Brain pericyte (primary cell): Measurements from ENCODE around the gene CATSPER3.

Source experiments
- DNase-seq: peaks from one replicate; pipeline ENCODE4 v3.0.0-alpha.2; 2012; ENCODE audit warnings: low read depth, low spot score

CATSPER3 gene

GRCh38 chr5:134967607-134968006 is at the start of gene CATSPER3:
TSS of gene CATSPER3 (plus strand) at chr5:134967907. CDS start at chr5:134967992, 85 bp downstream.
- no peak for DNase-seq

GRCh38 chr5:134918861-134919260 is 48.8 kb upstream of the CATSPER3 start:
- no peak for DNase-seq

GRCh38 chr5:134920848-134921575 is 46.7 kb upstream of the CATSPER3 start:
- no peak for DNase-seq

GRCh38 chr5:134932508-134932907 is 35.2 kb upstream of the CATSPER3 start:
- no peak for DNase-seq

- DNase-seq: no peak
Measured at GRCh38 chr5:134934202-134934601, 33.5 kb upstream of the CATSPER3 start.

- no peak for DNase-seq
Measured at GRCh38 chr5:134935711-134936602, 31.8 kb upstream of the CATSPER3 start.

- no peak for DNase-seq
Measured at GRCh38 chr5:134937526-134937925, 30.2 kb upstream of the CATSPER3 start.

GRCh38 chr5:134938030-134938429 is 29.7 kb upstream of the CATSPER3 start:
- no peak for DNase-seq

- no peak for DNase-seq
Measured at GRCh38 chr5:134939500-134939899, 28.2 kb upstream of the CATSPER3 start.

- DNase-seq: no peak
Measured at GRCh38 chr5:134943547-134943946, 24.2 kb upstream of the CATSPER3 start.

- no peak for DNase-seq
Measured at GRCh38 chr5:134944630-134945029, 23.1 kb upstream of the CATSPER3 start.

GRCh38 chr5:134945041-134945440 is 22.7 kb upstream of the CATSPER3 start:
- DNase-seq: no peak

GRCh38 chr5:134948911-134949310 is 18.8 kb upstream of the CATSPER3 start:
- DNase-seq: no peak

- no peak for DNase-seq
Measured at GRCh38 chr5:134949316-134949715, 18.4 kb upstream of the CATSPER3 start.

- no peak for DNase-seq
Measured at GRCh38 chr5:134957920-134958608, 9.6 kb upstream of the CATSPER3 start.

- DNase-seq: no peak
Measured at GRCh38 chr5:134958755-134959154, 9.0 kb upstream of the CATSPER3 start.

- no peak for DNase-seq
Measured at GRCh38 chr5:134963098-134963497, 4.6 kb upstream of the CATSPER3 start.

GRCh38 chr5:134964359-134965270 is 3.1 kb upstream of the CATSPER3 start:
- no peak for DNase-seq

- no peak for DNase-seq
Measured at GRCh38 chr5:134965271-134965825, 2.4 kb upstream of the CATSPER3 start.

GRCh38 chr5:134968055-134968454 is 348 bp downstream of the CATSPER3 start:
- no peak for DNase-seq

- no peak for DNase-seq
Measured at GRCh38 chr5:134969166-134969565, 1.5 kb downstream of the CATSPER3 start.
